Thyroid gland (tissue), 4 donors: ENCODE measurements around the gene JMJD1C. TPM values are rescaled to one million over a fixed set of nuclear protein-coding genes. Genes with fewer than 3 reads are reported as not detected.
A peak's percentile ranks its signal among the peaks of the same experiment; 100 is the strongest.
"Not testable (repeated sequence)": the region's sequence is repeated elsewhere in the genome, so short reads cannot be mapped to it uniquely, and the experiment has no call there.

Experiments used
- DNase-seq, 2 donors: peaks; one replicate each; pipeline ENCODE4 v3.0.0-alpha.2; 2019
- H3K27ac ChIP-seq, 3 donors: fragments of 200-600 bp; sonication (generic); 1 replicate in 2 of 3; 2 replicates in 1 of 3; pipeline ENCODE4 v1.5.1; 2016 to 2019; ENCODE audit warnings: mild to moderate bottlenecking in 1 of 3, moderate library complexity in 1 of 3
- H3K27me3 ChIP-seq: fragments of 200-600 bp; sonication (generic); one replicate; pipeline ENCODE4 v1.5.1; 2019
- H3K36me3 ChIP-seq, 2 donors: fragments of 200-600 bp; sonication (generic); one replicate each; pipeline ENCODE4 v1.5.1; 2016 to 2019
- H3K4me1 ChIP-seq, 2 donors: fragments of 200-600 bp; sonication (generic); one replicate each; pipeline ENCODE4 v1.5.1; 2017 to 2019
- H3K4me3 ChIP-seq, 3 donors: fragments of 200-600 bp; sonication (generic); replicated peaks in 1 of 3; 1 replicate in 2 of 3; 2 replicates in 1 of 3; pipeline ENCODE4 v1.5.1; 2016; ENCODE audit warnings: mild to moderate bottlenecking in 1 of 3
- H3K9me3 ChIP-seq: fragments of 200-600 bp; sonication (generic); one replicate; pipeline ENCODE4 v1.5.1; 2017
- POLR2A ChIP-seq, 2 donors: fragments of 450-650 bp; IDR thresholded peaks; one replicate each; pipeline ENCODE4 v1.6.1; 2017; ENCODE audit warnings: antibody characterized with exemption in 2 of 2, mild to moderate bottlenecking in 2 of 2, moderate library complexity in 1 of 2
- WGBS, 2 donors: methylation state at CpG; one replicate each; pipeline ENCODE4 v1.1.5; 2017; 5-methylcytosine and 5-hydroxymethylcytosine counted together
- intact Hi-C: fragments of 100-400 bp; cut with DNase I; formaldehyde crosslinking; loops from one replicate; pipeline ENCODE4 v1.15.1; 2023
- total RNA-seq, 4 donors: library from RNA; depleted of rRNA; stranded (reverse); fragments of >200 nt; gene quantifications; one replicate each; pipeline ENCODE4 v1.2.3, GENCODE V29; 2016
- TF ChIP-seq, protein P1 (sequence below), 6 experiments: fragments of 200-600 bp in 3 of 6; fragments of 450-650 bp in 3 of 6; sonication (generic) in 3 of 6; IDR thresholded peaks; one replicate each; pipeline ENCODE4 v1.5.1; 2016 to 2019; ENCODE audit warnings: antibody characterized with exemption in 6 of 6, mild to moderate bottlenecking in 2 of 6, inconsistent platforms in 1 of 6, moderate library complexity in 1 of 6

Gene JMJD1C
- total RNA-seq, 4 donors from 2014 or later = 120 to 168 (median 136) TPM

DNA sequence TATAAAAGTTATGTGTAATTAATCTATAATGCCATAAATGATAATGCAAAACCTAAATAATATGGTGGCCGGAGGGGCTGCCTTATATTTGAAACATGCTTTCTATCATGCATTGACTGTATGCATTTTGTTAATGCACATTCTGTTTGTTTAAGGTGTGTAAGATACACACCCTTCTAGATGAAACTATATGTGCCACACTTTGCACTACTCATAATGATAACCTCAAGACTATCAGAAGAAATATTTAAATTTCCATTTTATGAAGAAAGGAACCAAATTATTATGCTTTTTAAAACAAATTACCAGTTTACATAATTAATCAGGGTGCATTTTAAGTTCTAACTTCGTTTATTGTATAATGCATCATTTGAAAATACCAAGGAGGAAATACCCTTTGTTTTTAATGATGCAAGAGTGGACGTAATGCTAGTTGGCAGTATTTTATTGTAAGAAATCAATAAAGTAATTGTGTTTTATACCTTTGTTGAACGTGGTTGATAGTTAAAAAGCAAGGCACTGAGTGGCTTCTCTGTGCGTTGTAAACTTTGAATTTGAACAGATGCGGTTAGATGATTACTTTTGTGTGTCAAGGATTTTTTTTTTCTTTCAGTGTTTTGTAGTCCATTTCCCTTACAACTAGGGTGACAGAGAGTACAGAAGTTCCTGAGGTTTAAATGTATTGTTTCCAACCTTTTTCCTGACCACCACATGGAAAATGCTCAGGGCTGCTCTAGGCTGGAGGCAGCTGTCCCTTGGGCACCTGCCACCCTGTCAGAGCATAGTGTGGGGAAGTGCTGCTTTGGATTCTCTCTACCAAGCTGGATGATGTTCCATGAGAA, 311.0 kb downstream of the JMJD1C start:
- WGBS, 2 donors = 88 to 91% methylated on average over 6 of the region's 6 CpGs
- Histone ChIP-seq H3K27me3 (no peaks in the 10 kb centered on the region), H3K9me3 (no peaks in the 10 kb centered on the region), H3K36me3 (peaks cover 6 to 15% of the 10 kb centered on the region in 2 donors), H3K4me3 (no peak overlapping the region), H3K27ac (no peak overlapping the region), H3K4me1 (peaks cover 4 to 6% of the 10 kb centered on the region in 2 donors)
- no peak for DNase-seq
- intact Hi-C loops = loop anchor here (10.0 kb wide), 1 partner anchor 540 kb away; no protein-coding TSS in a partner anchor
- TF ChIP-seq, protein P1, sequence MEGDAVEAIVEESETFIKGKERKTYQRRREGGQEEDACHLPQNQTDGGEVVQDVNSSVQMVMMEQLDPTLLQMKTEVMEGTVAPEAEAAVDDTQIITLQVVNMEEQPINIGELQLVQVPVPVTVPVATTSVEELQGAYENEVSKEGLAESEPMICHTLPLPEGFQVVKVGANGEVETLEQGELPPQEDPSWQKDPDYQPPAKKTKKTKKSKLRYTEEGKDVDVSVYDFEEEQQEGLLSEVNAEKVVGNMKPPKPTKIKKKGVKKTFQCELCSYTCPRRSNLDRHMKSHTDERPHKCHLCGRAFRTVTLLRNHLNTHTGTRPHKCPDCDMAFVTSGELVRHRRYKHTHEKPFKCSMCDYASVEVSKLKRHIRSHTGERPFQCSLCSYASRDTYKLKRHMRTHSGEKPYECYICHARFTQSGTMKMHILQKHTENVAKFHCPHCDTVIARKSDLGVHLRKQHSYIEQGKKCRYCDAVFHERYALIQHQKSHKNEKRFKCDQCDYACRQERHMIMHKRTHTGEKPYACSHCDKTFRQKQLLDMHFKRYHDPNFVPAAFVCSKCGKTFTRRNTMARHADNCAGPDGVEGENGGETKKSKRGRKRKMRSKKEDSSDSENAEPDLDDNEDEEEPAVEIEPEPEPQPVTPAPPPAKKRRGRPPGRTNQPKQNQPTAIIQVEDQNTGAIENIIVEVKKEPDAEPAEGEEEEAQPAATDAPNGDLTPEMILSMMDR (IDR thresholded peaks at IDR 0.05) = no peak
- TF ChIP-seq POLR2A (IDR thresholded peaks at IDR 0.05) = no peak

DNA sequence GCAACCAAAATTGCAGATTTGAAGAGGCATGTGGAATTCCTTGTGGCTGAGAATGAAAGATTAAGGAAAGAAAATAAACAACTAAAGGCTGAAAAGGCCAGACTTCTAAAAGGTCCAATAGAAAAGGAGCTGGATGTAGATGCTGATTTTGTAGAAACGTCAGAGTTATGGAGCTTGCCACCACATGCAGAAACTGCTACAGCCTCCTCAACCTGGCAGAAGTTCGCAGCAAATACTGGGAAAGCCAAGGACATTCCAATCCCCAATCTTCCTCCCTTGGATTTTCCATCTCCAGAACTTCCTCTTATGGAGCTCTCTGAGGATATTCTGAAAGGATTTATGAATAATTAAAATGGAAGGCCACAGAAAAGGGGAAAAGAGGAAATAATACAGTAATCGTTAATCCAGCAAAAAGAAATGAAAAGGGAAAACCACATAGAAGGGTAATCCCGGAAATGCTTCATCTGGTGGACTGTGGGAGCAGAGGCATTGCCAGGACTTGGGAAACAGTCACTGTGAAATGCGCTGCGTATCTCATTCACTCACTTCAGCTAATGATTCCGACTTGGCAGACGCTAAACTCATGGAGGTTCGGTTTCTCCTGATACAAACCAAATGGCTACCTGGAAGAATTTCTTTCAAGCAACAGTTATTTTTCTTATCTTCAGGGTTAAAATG, 311.8 kb downstream of the JMJD1C start:
- H3K27ac ChIP-seq, DNase-seq: not testable (repeated sequence)
- H3K36me3 ChIP-seq = peaks cover 6 to 15% of the 10 kb centered on the region in 2 donors

DNA sequence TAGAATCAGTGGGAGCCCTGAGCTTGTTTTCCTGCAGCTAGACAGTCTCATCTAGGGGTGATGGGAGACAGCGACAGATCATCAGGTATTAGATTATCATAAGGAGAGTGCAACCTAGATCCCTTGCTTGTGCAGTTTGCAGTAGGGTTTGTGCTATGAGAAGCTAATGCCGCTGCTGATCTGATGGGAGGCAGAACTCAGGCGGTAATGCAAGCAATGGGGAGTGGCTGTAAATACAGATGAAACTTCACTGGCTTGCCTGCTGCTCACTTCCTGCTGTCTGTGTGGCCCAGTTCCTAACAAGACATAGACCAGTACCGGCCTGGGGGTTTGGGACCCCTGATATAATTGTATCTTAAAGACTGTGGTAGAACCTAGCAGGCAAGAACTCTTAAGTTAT, 315.0 kb downstream of the JMJD1C start:
- Histone ChIP-seq H3K9me3 (no peaks in the 10 kb centered on the region), H3K36me3 (peaks cover 6 to 15% of the 10 kb centered on the region in 2 donors), H3K27ac (no peak overlapping the region), H3K4me1 (peaks cover 17 to 28% of the 10 kb centered on the region in 2 donors), H3K4me3 (no peak overlapping the region), H3K27me3 (no peaks in the 10 kb centered on the region)
- DNase-seq = no peak
- intact Hi-C loops = loop anchor here (10.0 kb wide), 1 partner anchor 536 kb away; no protein-coding TSS in a partner anchor
- TF ChIP-seq, protein P1 (IDR thresholded peaks at IDR 0.05) = no peak
- no peak for TF ChIP-seq POLR2A (IDR thresholded peaks at IDR 0.05)
- 97 to 98% methylated on average over 4 of the region's 4 CpGs for WGBS, 2 donors

More for the DNA sequence above, 311.8 kb downstream of the JMJD1C start:
- H3K4me1 ChIP-seq = peaks cover 4 to 11% of the 10 kb centered on the region in 2 donors
- intact Hi-C loops = loop anchor here (10.0 kb wide), 1 partner anchor 539 kb away; no protein-coding TSS in a partner anchor
- WGBS, 2 donors = 77 to 87% methylated on average over 9 of the region's 9 CpGs
- not testable (repeated sequence) for H3K9me3 ChIP-seq, H3K27me3 ChIP-seq, H3K4me3 ChIP-seq

DNA sequence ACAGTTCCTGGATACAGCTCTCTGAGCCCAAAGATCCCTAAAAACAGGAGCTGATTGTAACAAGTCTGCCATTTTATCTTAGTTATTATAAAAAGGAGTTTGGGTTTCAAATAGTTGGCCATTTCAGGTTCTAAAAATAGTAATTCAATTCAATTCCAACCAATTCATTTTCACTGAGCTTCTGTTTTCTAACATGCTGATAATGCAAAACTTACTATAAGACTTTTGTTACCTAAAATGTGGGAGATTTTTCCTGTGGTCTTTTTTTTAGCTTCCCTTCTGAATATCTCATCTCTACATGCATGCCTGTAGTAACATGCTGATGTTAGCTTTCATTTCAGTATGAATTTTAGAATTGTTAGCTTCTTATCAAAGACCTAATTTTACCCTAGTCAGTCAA, 319.3 kb downstream of the JMJD1C start:
- Histone ChIP-seq H3K27me3 (no peaks in the 10 kb centered on the region), H3K27ac (peak overlapping the region in 2 of 3 donors; percentile 19 to 49), H3K4me1 (peaks cover 23 to 39% of the 10 kb centered on the region in 2 donors), H3K9me3 (no peaks in the 10 kb centered on the region), H3K36me3 (no peaks in the 10 kb centered on the region), H3K4me3 (no peak overlapping the region)
- no peak for DNase-seq
- intact Hi-C loops = no loop called here
- no peak for TF ChIP-seq POLR2A (IDR thresholded peaks at IDR 0.05)
- TF ChIP-seq, protein P1 (IDR thresholded peaks at IDR 0.05) = no peak

DNA sequence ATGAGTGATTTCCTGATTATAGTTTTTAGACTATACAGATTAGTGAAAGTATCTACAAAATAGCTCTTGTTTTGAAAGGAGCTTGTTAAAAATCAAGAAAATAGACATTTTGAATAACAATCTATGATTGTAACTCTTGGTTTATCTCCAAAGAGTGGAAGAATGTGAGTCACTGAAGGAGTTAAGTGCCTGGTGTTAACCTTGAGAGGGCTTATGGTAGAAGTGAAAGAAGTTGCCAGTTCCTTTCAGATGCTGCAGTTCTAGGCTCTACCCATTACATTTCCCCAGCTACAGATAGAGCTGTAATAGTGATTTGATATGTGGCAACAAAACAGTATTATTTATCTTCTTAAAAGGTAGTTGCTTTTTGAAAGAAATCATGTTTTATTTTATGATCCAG, 320.0 kb downstream of the JMJD1C start:
- Histone ChIP-seq H3K4me1 (peaks cover 30 to 45% of the 10 kb centered on the region in 2 donors), H3K9me3 (no peaks in the 10 kb centered on the region), H3K36me3 (no peaks in the 10 kb centered on the region), H3K4me3 (no peak overlapping the region), H3K27ac (peak overlapping the region in 2 of 3 donors; percentile 19 to 49), H3K27me3 (no peaks in the 10 kb centered on the region)
- intact Hi-C loops = no loop called here
- no peak for DNase-seq
- TF ChIP-seq, protein P1 (IDR thresholded peaks at IDR 0.05) = no peak
- no peak for TF ChIP-seq POLR2A (IDR thresholded peaks at IDR 0.05)
